Measurements from ENCODE around the gene PSMA4.
A peak's percentile ranks its signal among the peaks of the same experiment; 100 is the strongest.
"Not testable (repeated sequence)": the region's sequence is repeated elsewhere in the genome, so short reads cannot be mapped to it uniquely, and the experiment has no call there.

Gene PSMA4

GRCh38 chr15:78552597-78552996 is 12.4 kb downstream of the PSMA4 start:
- DNase-seq, result no peak

GRCh38 chr15:78560201-78560600 is 20.0 kb downstream of the PSMA4 start:
- not testable (repeated sequence) for DNase-seq

GRCh38 chr15:78561490-78561889 is 21.2 kb downstream of the PSMA4 start:
- no peak for DNase-seq

GRCh38 chr15:78563092-78563491 is 22.8 kb downstream of the PSMA4 start:
- no peak for DNase-seq

GRCh38 chr15:78564743-78565096 is 24.5 kb downstream of the PSMA4 start:
- DNase-seq, result no peak

GRCh38 chr15:78565097-78565950 is 25.1 kb downstream of the PSMA4 start, which contains the start of gene CHRNA5:
Gene CHRNA5, plus strand, starts transcription at chr15:78565520. Its CDS starts 200 bp downstream, at chr15:78565720.
- peak; percentile 72 for DNase-seq

- DNase-seq, result peak; percentile 34
Measured at GRCh38 chr15:78565951-78566774, 25.9 kb downstream of the PSMA4 start.

GRCh38 chr15:78567531-78567930 is 27.3 kb downstream of the PSMA4 start:
- DNase-seq, result no peak

GRCh38 chr15:78570710-78571109 is 30.5 kb downstream of the PSMA4 start:
- no peak for DNase-seq

GRCh38 chr15:78571382-78571781 is 31.1 kb downstream of the PSMA4 start:
- no peak for DNase-seq

- DNase-seq, result no peak
Measured at GRCh38 chr15:78573416-78573815, 33.2 kb downstream of the PSMA4 start.

GRCh38 chr15:78574944-78575343 is 34.7 kb downstream of the PSMA4 start:
- no peak for DNase-seq

- DNase-seq, result no peak
Measured at GRCh38 chr15:78597583-78597982, 57.3 kb downstream of the PSMA4 start.

GRCh38 chr15:78598348-78598747 is 58.1 kb downstream of the PSMA4 start:
- no peak for DNase-seq

- no peak for DNase-seq
Measured at GRCh38 chr15:78599189-78599588, 58.9 kb downstream of the PSMA4 start.
